SH-SY5Y (cell line): ENCODE data around the gene THSD4.

Experiments
- GATA2 ChIP-seq: IDR thresholded peaks from 2 replicates; pipeline ENCODE4 v1.6.1; 2011; ENCODE audit warnings: mild to moderate bottlenecking, low read depth, low read length
- GATA3 ChIP-seq: IDR thresholded peaks from 2 replicates; pipeline ENCODE4 v1.6.1; 2011; ENCODE audit warnings: low read depth, mild to moderate bottlenecking, low read length, moderate library complexity

Gene THSD4

GRCh38 chr15:71341811-71342550 lies 226.7 kb downstream of the THSD4 start:
- no peak for TF ChIP-seq GATA3
- TF ChIP-seq GATA2: no peak

GRCh38 chr15:71342658-71343057 lies 227.4 kb downstream of the THSD4 start:
- no peak for TF ChIP-seq GATA3
- no peak for TF ChIP-seq GATA2

GRCh38 chr15:71344316-71344715 lies 229.0 kb downstream of the THSD4 start:
- no peak for TF ChIP-seq GATA2
- no peak for TF ChIP-seq GATA3

GRCh38 chr15:71345186-71345585 lies 229.9 kb downstream of the THSD4 start:
- TF ChIP-seq GATA3 (no peak), GATA2 (no peak)

- TF ChIP-seq GATA3 (no peak), GATA2 (no peak)
Measured at GRCh38 chr15:71346464-71346863, 231.2 kb downstream of the THSD4 start.

GRCh38 chr15:71348597-71348996 lies 233.3 kb downstream of the THSD4 start:
- TF ChIP-seq GATA3 (no peak), GATA2 (no peak)

- TF ChIP-seq GATA2 (no peak), GATA3 (no peak)
Measured at GRCh38 chr15:71349336-71349735, 234.1 kb downstream of the THSD4 start.

GRCh38 chr15:71349736-71350526 lies 234.7 kb downstream of the THSD4 start:
- TF ChIP-seq GATA2 (no peak), GATA3 (no peak)

- TF ChIP-seq GATA2: no peak
- TF ChIP-seq GATA3: no peak
Measured at GRCh38 chr15:71350622-71351378, 235.5 kb downstream of the THSD4 start.

- no peak for TF ChIP-seq GATA3
- no peak for TF ChIP-seq GATA2
Measured at GRCh38 chr15:71352125-71352524, 236.9 kb downstream of the THSD4 start.

- TF ChIP-seq GATA3: no peak
- no peak for TF ChIP-seq GATA2
Measured at GRCh38 chr15:71352765-71353164, 237.5 kb downstream of the THSD4 start.

GRCh38 chr15:71353171-71353570 lies 237.9 kb downstream of the THSD4 start:
- no peak for TF ChIP-seq GATA3
- TF ChIP-seq GATA2: no peak

- TF ChIP-seq GATA3 (no peak), GATA2 (no peak)
Measured at GRCh38 chr15:71355268-71355667, 240.0 kb downstream of the THSD4 start.

GRCh38 chr15:71357321-71357732 lies 242.1 kb downstream of the THSD4 start:
- TF ChIP-seq GATA3 (no peak), GATA2 (no peak)

- TF ChIP-seq GATA3 (no peak), GATA2 (no peak)
Measured at GRCh38 chr15:71357967-71358366, 242.7 kb downstream of the THSD4 start.
